NCI-H187 (cell line): ENCODE results near the gene AMOTL1.

ENCODE experiments used
- DNase-seq, 2 experiments: peaks; one replicate each; lab custom pipeline; 2025; lab: John Stamatoyannopoulos, UW

The AMOTL1 gene

DNA sequence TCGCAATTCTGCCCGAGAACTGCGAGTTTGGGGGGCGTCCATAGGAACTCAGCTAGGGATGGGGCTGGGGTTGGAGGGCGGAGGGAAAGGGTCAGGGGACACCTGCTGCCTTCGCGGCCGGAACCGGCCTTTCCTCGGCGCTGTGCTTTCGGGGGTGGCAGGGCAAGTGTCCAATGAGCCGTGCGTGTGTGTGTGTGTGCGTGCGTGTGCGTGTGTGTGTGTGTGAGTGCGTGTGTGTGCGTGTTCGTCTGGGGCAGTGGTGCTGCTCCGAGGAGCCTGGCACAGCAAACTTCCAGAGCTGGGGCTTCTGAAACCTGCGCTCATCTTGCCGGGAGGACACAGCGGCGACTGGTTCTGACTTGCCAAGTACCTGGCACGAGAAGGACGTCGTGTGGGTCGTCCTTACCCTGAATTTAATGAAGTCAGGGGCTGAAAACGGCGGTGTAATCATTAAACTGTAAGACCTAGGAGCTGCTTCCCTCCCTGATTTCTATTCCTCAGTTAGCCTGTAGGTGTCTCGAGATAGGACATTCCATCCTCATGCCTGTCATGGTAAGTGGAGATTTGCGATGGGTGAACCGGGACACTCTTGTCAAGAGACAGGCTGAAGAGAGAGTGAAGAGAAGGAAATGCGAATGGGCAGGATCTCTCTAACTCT, 27.0 kb upstream of the AMOTL1 start:
- peak in 1 of 2 experiments; percentile 23 for DNase-seq

DNA sequence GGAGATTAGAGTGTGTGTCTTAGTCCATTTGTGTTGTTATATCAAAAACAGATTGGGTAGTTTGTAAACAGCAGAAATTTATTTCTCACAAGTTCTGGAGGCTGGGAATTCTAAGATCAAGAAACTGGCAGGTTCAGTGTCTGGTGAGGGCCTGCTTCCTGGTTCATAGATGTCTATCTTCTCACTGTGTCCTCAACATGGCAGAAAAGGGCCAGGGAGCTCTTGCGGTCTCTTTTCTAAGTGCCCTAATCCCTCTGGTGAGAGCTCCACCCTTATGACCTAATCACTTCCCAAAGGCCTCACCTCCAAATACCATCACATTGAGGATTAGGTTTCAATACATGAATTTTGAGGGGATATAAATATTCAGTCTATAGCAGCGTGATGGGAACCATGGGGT, 25.5 kb upstream of the AMOTL1 start:
- DNase-seq = no peak

DNA sequence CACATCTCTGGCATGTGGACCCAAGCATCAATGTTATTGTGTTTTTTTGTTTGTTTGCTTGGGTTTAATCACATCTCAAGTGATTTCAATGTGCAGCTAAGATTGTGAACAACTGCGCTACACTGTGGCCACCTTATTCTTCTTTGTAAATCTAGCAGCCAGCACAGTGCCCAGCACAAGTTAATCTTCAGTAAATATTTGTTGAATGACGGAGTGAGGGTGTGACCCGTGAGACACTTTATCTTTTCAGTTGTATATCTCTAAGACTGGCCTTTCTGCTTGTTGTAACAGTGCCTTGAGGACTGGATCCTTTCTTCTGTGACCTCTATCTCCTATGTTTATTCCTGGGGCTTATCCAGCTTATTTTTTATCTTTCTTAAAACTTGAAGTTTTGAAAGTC, 21.4 kb upstream of the AMOTL1 start:
- no peak for DNase-seq

DNA sequence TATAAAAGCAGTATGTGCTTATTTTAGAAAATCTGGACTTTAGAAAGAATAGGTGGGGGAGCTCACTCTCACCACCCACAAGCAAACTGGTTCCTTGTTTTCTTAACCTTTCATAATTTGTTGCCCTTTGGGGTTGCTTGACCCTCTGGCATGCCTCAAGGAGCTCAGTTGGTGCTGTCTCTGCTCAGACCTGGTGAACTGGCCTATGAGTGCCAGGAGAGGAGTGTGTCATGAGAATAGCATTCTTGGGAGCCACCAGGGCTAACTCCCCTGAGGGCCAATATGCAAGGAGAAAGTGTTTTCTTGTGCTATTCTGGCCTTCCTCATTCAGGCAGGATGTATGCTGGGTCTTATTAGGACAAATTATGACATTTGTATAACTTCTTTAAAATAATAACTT, 21.0 kb upstream of the AMOTL1 start:
- DNase-seq = no peak

DNA sequence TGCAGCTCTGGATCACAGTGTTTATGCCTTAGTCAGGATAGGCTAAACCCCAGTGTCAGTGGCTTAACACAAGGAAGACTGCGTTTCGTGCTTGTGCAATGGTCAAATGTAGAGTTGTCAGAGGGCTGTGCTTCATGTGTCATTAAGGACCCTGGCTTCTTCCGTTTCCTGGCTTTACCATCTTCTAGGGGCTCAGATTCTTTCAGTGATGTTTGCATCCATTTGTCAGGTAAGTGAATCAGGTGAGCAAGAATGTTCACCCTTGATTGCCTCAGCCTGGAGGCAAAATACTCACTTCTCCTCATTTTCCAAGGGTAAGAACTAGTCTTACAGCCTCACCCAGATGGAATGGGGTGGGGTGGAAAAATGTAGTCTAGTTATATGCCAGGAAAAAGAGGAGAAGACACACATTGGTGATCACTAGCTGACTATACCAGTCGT, 20.5 kb upstream of the AMOTL1 start:
- no peak for DNase-seq

DNA sequence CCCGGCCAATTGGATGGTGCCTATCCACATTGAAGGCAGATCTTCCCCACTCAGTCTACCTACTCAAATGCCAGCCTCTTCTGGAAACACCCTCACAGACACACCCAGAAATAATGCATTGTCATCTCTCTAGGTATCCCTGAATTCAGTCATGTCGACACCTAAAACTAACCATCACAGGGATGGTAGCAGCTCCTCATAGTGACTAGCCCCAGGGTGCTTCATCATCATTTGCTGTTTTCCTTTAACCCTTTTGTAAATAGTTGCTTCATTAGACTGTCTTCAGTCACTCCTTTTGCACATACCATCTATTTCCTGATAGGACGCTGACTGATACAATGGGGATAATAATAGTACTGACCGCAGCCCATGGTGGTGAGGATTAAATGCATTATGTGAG, 18.8 kb upstream of the AMOTL1 start:
- DNase-seq = no peak

DNA sequence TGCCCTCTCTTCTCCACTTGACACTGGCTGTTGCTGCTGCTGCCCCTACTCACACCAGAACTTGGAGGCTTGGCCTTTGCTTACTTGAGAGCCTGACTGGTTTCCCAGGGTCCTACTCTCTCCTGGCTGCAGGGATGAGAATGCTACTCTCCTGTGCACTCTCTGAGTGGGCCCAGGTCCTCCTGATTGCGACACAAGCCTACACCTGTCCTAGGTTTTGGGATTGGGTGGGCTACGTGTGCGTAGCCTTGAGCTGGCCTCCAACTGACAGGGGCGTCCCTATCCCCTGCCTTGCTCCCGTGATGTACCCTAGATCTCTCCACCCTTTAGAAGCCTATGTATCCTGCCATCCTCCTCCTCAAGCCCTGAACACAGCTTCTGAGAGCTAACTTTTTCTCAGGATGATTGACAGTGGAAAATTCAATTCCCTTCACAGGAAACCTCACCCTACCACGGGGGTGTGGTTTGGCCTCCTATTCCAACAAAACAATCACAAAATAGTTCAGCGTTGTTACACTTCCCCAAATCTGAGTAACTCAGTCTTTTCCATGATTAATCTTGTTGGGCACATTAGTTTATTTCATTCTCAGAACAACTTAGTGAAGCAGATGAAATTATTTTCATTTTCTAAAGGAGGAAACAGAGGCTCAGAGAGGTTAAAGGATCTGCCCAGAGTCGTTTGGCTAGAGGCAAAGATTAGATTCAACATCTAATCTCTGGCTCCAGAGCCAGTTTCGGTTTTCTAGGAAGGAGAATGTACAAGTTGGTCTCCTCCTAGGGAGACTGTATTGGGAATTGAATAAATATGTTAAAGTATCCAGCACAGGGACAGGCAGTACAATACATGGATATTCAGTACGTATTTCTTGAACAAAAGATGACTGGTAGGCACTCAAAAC, 17.6 kb upstream of the AMOTL1 start:
- no peak for DNase-seq

DNA sequence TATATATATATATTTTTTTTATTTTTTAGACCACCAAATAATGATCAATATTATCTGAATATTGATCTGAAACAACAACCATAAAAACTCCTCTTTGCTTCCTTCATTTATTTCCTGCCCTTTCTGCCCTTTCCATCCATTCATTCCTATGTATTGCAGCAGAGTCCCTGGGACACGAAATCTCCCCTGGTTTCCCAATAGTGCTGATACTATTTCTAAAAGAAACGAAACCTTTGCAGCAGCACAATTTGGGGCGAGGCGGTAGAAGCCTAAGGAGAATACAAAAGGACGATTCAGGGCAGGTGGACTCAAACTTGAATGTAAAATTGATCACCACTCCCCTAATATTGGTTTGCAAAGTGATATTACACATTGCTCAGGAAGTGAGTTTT, 16.9 kb upstream of the AMOTL1 start:
- no peak for DNase-seq

DNA sequence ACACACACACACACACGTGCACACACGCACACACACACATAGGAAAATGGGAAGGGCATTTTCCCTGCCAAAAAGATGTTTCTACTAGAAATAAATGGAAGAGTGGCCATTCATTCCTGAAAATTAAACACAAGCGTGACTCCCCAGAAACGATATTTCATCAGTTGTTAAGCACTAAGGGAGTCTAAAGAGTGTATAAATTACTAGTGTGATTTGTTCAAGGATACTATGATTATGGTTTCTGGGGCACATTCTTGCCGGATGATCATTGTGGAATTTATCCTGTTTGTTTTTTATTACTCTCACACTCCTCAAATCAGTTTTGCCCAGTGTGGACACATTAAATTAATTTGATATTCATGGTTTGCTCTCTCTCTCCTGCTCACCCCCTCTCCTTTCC, 16.4 kb upstream of the AMOTL1 start:
- DNase-seq = no peak

DNA sequence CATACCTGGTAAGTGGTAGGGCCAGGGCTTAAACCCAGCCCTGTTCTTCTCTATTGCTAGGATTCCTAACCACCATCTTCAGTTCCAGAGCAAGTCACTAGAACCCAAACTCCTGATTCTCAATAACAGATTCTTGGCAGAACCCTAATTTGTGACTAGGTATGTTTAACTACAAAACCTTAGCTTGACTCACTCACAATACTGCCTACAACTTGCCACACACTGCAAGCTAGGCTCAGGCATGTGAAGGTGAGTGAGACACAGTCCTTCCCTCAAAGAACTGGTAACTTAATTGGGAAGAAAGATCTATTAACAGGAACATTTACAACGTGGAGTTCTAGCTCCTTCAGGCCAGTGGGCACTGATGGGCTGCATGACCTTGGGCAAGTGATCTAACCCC, 14.5 kb upstream of the AMOTL1 start:
- DNase-seq = no peak

DNA sequence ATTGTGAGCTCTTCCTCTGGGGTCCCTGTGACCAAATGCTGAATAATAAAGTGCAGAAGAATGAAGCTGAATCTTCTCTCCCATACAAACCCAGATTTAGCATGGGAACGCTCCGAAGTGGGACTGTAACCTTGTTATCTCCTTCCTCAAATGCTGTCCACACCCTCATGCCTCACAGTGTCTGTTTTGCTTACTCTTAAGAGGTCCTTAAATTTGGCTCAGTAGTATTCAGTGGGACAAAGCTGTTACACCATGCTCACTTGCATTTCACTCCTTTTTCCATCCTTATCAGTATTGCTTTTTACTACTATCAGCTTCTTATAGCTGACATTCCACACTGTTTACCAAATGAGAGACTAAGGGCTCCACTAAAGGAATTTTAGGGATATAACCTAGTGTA, 13.8 kb upstream of the AMOTL1 start:
- no peak for DNase-seq

DNA sequence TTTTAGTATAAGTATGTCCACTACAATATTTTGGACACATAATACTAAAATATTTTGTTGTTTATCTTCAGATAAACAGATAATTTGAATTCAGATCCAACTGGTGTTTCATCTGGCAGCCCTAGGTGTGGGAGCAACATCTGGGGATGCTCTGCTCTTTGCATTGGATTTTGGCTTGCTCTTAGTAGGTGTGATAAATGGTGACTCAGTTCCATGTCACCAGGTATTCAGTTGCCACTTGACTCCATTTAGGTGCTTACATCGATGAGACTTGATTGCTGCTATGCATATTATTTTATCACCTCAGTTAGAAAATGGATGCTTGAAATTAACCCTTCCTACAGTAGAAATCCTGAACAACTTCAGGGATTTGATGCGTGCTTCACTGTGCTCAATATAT, 13.3 kb upstream of the AMOTL1 start:
- DNase-seq = no peak

DNA sequence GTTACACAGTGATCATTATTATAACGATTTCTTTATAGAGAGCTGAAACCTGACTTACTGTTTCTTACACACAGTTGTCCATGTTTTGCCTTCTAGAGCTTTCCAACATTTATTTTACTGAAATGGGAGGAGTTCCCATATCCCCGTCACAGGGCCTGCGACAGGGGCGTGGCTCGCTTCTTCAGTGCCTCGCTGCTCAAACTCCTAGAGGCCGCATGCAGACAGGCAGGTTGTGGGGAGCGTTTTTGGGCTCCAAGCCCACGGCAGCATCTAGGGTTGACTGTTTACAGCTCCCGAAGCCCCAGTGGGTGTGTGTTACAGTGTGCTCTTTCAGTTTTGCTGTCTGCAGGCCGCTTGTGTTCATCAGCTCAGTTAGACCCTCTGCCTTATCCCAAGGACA, 12.7 kb upstream of the AMOTL1 start:
- DNase-seq = no peak

DNA sequence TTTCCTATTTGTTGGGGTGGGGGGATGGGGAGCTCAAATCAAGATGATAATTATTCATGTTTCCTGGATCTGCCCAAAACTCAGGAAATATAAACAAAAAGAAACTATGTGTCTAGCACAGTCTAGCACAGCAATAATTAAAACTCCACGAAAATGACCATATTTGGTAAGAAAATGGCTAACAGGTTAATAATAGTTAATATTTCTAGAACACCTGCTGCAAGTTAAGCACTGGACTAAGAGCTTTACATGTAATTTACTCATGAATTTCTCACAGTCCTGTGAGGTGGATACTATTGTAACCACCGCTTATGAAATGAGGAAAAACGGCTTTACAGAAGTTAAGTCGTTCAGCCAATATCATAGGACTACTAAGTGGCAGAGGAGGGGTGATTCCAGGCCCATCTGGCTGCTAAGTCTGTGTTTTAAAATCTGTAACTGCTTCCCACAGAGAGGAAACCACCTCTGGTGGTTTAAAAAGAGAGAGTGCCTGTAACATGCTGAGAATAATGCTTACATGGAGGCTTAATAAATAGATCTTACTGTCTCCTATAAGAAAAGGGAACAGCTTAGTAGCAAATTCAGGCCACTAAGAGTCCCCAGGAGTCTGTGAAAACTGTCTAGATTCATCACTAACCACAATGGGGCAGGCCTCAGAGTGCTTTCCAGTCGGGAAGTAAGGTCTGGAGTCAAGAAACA, 11.0 kb upstream of the AMOTL1 start:
- no peak for DNase-seq

DNA sequence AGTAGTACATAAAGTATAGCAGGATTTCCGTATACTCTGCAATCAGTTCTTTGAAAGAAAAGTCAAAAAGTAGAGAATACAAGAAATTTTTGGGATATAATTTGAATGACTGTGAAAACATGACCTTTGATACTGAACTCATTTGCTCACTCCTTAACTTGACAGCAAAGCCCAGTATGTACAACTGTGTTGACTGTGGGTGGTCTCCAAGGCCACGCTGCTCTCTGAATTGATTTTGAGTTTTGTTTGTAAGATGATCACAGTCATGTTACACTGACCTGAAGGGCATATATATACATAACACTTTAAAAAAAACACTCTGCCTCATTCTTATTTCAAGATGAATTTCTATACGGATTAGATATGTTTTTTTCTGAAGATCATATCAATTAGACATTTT, 9.5 kb upstream of the AMOTL1 start:
- DNase-seq = no peak

DNA sequence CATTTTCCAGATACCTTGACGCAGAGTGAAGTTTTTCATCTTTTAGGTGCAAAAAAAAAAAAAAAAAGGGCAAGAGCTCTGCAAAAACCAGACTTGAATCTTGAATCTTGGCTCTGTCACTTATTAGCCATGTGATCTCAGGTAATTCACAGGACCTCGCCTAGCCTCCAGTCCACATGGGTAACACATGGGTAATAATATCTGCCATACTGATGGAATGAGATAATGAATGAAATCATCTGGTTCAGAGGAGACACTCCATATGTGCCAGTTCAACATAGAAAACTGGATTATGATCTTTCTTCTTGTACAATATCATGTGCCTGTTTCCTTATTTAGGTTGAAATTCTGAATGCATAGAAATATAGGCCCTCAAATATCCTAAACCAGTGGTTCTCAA, 8.6 kb upstream of the AMOTL1 start:
- DNase-seq = no peak

DNA sequence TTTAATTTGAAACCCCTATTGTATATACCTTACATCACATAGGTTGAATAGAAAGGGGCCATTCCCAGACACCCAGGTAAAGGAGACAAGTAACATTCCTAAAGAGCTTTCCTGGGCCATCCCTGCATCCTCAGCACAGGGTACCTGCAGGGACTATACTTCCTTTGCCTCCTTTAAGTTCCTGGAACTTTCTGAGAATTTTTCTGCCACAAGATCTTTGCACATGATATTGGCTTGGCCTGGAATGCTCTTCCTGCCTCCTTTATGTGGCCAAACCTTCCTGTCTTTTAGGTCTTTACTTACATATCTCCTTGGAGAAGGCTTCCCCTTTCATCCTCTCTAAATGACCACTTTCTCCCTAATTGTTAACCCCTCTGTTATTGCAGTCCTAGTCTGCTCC, 7.9 kb upstream of the AMOTL1 start:
- DNase-seq = no peak

DNA sequence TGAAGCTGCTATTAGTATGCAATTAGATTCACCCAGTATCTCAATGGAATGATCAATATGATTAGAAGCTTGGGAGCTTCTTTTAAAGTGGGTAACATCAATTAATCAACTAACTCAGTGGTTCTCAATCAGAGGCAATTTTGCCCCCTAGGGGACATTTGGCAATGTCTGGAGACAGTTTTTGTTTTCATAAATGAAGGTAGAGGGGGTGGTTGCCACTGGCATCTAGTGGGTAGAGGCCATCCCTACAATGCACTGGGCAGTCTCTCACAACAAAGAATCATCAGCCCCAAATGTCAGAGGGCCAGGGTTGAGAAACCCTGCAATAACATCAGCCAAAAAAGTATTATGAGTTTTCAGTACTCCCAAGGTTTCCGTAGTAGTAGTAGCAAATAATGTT, 5.9 kb upstream of the AMOTL1 start:
- no peak for DNase-seq

DNA sequence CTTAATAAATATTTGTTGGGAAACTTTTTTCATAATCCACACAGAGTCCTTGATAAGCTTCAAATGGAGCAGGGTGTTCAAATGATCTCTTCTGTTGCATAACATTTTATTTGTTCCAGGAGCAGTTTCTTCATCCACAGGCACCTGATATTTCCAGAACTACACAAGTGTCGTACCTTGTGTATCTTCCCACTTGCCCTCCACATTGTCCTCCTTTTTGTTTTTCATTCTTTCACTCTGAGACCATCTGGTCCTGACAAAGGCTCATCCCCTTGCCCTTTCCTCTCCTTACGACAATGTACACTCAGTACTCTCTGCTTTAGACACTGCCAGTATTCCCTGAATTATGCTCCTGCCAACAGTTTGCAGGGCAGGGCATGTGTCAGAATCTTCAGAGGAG, 5.2 kb upstream of the AMOTL1 start:
- DNase-seq = no peak

DNA sequence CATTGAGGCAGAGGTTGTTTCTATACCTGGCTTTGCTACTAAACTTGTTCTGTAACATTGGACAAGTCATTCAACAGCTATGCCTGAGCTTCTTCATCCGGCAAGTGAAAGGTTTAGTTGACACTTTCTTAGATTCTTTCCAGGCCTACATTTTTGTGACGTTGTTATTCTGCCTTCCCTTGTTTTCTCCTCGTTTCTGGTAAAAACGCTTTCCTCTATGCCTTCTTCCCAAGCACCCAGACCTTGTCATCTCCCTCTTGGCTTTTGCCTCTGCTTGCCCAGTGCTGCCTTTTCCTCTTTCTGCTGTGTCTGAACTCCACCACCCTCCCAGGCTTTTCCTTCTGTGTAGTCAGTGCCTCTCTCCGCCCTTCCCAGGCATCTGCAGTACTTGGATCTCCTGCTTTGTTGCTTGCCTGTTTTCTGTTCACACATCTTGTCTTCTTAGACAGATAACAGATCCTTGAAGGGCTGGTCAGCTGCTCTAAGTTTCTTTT, 1.4 kb upstream of the AMOTL1 start:
- no peak for DNase-seq

DNA sequence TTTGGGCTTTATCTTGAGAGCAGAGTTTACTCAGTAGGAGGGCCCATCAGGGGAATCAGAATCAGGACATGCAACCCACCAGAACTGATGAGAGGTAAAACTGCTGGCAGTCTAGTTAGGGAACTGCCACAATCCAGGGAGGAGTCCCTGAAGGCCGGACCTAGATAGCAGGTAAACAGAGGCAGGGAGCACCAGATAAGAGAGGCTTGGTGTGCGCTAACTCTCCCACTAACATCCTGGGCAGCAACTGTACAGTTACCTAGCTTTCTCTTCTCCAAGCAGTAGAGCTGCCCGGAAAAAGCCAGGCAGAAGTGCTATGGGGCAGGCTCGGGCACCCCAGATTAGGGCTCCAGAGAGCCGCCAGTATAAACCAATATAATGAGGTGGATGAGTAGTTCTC, 865 bp upstream of the AMOTL1 start:
- no peak for DNase-seq

DNA sequence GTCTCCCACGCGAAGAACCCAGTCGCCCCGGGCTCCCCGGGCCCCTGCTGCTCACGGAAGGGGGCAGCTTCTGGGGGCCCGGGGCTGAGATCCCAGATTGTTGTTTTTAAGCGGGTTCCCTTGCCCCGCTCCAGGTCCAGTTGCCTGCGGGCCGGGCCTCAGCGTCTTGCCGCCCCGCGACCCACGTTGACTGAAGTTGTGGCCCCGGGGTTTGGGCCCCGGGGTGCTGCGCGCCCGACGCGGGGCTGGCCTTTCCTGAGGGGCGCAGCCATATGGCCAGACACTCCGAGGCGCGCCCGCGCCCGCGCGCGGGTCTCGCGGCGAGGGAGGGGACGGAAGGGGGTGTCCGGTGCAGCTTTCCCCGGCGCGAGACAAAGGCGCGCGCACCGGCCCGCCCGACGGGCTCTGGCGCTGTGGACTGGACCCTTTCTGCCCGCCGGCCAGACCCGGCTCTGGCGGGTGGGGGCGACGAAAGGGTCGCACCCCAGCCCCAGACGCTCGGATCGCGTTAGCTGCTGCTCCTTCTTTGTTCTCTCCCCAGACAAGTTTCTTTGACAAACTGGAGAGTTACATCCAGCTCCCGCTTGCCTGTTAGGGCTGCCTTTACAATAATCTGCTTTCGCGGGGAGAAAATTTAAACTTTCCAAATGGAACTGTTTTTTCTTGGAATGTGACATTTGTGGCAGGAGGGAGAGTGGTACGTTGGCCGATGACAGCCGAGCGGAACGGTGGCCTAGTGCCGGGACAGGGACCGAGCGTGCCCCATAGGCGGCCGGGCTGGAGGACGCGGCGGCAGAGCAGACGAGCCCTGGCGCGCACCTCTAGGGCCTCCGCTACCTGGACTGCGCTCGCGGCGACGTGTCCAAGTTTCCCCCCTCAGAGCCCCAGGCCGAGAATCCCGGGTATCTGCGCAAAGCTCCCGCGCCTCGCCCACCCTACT, 716 bp downstream of the AMOTL1 start:
- DNase-seq = peak; percentile 6 to 9
